GM12874 (cell line): ENCODE data around the gene TACR2.

ENCODE experiments used
- TF ChIP-seq, protein P1 (sequence below): IDR thresholded peaks from 2 replicates; pipeline ENCODE4 v1.5.1; 2011; ENCODE audit warnings: low read depth, mild to moderate bottlenecking, control low read depth, low read length, moderate library complexity; ENCODE audit not compliant: insufficient read depth

The TACR2 gene

DNA sequence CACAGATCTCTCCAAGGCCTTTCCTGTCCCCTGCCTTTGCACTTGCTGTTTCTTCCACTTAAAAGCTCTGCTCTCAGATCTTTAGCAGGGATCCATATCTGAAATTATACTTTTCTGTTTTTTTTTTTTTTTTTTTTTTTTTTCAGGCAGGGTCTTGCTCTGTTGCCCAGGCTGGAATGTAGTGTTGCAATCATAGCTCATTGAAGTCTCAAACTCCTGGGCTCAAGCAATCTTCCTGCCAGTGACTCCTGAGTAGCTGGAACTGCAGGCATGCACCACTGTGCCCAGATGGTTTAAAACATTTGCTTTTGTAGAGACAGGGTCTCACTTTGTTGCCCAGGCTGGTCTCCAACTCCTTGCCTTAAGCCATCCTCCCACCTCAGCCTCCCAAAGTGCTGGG is 29.5 kb upstream of the TACR2 start:
- TF ChIP-seq, protein P1, sequence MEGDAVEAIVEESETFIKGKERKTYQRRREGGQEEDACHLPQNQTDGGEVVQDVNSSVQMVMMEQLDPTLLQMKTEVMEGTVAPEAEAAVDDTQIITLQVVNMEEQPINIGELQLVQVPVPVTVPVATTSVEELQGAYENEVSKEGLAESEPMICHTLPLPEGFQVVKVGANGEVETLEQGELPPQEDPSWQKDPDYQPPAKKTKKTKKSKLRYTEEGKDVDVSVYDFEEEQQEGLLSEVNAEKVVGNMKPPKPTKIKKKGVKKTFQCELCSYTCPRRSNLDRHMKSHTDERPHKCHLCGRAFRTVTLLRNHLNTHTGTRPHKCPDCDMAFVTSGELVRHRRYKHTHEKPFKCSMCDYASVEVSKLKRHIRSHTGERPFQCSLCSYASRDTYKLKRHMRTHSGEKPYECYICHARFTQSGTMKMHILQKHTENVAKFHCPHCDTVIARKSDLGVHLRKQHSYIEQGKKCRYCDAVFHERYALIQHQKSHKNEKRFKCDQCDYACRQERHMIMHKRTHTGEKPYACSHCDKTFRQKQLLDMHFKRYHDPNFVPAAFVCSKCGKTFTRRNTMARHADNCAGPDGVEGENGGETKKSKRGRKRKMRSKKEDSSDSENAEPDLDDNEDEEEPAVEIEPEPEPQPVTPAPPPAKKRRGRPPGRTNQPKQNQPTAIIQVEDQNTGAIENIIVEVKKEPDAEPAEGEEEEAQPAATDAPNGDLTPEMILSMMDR, result no peak

DNA sequence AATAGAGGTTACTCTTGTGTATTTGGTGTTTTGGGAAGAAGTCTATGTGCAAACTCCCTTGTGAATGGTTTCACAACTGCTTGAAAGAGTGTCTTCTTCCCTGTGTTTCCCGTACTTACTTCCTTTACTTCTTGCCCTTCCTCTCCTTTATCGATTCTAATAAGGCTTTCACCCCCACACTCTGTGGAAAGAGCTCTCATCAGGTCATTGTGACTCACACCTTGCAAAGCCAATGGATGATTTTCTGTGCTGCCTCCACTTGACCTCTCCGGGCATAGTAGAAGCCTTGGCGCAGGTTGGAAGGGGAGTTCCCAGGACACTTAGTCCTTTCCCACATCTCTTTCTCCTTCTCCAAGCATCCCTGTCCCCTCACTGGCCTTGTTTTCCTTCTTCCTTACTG is 28.3 kb upstream of the TACR2 start:
- TF ChIP-seq, protein P1, result no peak

DNA sequence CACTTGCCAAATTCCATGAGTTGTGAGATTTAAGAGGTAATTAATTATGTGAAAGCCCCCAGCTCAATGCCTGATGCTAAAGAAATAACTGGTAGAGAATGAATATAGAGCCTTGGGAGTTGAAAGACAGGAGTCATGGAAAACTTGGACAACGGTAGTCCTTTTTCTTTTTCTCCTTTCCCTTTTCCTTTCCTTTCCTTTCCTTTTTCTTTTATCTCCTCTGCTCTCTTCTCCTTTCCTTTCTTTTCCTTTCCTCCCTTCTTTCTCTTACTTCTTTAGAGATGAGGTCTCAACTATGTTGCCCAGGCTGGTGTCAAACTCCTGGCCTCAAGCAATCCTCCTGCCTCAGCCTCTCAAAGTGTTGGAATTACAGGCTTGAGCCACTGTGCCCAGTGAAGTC is 26.6 kb upstream of the TACR2 start:
- TF ChIP-seq, protein P1, result no peak

DNA sequence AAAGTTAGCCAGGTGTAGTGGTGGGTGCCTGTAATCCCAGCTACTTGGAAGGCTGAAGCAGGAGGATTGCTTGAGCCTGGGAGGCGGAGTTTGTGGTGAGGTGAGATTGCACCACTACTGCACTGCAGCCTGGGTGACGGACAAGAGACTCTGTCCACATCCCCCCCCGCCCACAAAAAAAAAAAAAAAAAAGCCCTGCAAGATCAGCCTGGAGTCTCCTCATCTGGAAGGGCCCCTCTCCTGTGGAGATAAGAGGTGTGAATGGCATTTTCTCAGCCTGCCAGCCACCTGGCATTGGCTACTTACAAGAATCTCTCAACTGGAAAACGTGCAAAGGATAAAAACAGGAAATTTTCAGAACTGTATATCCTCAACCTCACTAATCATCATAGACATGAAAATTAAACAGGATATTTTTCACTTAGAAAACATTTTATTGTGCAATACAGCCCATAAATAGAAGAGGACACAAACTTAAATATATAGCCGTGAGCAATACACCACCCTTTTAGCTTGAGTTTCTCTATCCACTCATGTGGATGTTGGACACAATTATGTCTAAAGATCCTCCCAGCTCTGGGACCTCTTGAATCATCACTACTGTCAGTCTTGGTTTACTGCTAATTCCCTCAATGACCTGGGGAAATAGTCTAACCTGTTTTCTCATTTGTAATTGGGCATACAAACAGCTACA is 23.2 kb upstream of the TACR2 start:
- TF ChIP-seq, protein P1, result no peak

DNA sequence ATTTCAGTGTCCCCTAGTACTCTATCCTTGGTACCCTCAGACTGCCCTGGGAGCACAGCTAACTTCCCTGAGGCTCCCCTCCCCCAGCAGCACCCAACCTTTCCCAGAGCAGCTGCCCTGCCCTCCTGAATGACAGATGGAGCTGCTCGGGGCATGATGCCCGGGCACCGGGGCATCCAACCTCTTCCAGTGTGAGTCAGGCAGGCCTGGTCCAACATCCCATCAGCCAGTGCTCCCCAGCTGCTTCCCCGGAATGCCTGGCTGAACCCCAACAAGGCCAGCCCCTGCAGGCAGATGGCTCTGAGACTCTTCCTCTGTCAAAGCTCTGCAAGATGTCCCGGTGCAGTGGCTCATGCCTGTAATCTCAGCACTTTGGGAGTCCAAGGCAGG is 22.6 kb upstream of the TACR2 start:
- TF ChIP-seq, protein P1, result no peak

DNA sequence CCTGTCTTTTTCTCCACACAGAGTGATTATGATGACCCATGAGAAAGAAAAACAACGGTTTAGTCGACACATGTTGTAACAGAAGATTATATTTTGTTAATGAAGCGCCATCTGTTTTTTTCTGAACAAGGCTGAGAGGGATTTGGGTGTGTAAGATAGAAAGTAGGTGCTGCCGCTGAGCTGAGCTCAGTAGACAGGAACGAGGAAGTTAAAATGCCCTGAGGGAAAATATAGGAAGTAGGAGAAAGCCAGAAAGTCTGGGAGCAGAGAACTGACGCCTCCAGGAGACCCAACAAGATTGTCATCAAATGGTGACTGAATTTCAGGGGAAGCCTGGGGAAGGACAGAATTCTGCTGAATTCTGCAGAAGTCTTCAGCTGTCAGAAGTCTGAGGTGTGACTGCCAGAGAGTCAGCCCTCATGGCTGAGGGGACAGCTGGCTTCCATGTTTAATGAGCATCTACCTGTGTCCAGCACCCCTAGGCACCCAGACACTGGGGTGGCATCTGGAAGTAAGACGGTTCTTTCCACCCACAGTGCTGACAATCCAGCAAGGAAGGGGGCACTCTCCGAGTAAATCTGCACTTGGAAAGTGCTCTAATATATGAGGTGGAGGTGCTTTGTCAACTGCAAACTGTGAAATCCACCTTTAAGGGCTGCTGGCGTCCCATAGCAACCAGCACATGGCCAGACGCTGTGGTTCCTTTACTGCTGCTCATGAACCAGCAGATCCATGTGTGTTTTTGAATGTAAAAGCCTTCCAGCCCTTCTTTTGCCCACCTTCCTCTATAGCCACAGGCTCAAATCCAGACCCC is 22.0 kb upstream of the TACR2 start:
- TF ChIP-seq, protein P1, result no peak

DNA sequence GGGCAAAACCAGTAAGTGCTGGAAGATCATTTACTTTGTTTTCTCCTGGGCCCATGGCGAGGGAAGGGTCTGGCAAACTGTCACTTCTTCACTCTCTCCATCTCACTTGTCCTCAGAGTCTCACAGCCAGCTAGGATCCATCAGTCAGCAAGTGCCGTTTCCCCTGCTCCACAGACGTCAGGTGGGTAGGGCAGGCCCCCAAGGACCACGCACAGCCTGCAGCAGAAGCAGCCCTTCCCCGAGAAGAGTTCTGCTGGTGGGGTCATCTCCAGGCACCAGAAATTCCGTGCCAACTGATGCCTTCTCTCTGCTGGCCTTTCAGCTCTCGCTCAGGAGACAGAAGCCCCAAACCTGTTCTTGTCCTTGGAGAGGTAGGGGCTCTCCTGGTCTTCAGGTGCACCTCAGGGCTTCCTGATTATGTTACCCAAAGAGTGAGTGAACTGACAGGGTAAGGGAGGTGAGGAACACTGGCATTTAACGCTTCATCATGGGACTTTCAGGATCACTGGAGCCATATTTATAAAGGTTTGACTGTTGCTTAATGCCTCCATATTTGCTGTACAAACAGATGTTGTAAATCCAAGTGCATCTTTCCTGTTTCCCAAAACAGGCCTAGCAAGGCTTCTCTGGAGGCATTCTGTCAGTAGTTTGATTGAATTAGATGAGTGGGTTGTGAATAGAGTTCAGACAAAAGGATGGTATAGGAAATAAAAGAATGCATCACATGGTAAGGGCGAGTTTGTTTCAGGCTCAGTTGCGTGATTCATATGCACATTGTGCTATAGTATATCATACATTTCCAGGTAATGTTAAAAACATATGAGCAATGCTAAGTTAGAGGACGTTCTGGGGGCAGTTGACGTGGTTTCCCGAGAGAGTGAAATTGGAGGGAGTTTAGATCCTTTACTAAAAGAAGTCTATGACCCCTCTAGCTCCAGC is 20.9 kb upstream of the TACR2 start:
- TF ChIP-seq, protein P1, result no peak
